Measurements from ENCODE around the gene LPIN2.

LPIN2 gene

GRCh38 chr18:3058328-3059191, 45.6 kb upstream of the LPIN2 start:
- no peak for DNase-seq (ENCODE audit: low read depth)
- TF ChIP-seq MAX (IDR thresholded peaks at IDR 0.05; ENCODE audit: low read depth, low read length), result no peak
- H3K4me3 ChIP-seq (ENCODE audit: low read depth, low read length), result no peak overlapping the region

GRCh38 chr18:3057526-3057925, 44.6 kb upstream of the LPIN2 start:
- TF ChIP-seq MAX (IDR thresholded peaks at IDR 0.05; ENCODE audit: low read depth, low read length) (no peak), CTCF (IDR thresholded peaks at IDR 0.05; ENCODE audit: low read depth, low read length) (no peak), MYC (IDR thresholded peaks at IDR 0.05; ENCODE audit: low read depth, low read length) (no peak), POLR2A (IDR thresholded peaks at IDR 0.05; ENCODE audit: extremely low read depth, insufficient read length) (no peak)
- no peak for DNase-seq (ENCODE audit: low read depth)
- H3K4me3 ChIP-seq (ENCODE audit: low read depth, low read length), result no peak overlapping the region

GRCh38 chr18:3056311-3056710, 43.4 kb upstream of the LPIN2 start:
- H3K4me3 ChIP-seq (ENCODE audit: low read depth, low read length), result no peak overlapping the region
- no peak for DNase-seq (ENCODE audit: low read depth)
- TF ChIP-seq CTCF (IDR thresholded peaks at IDR 0.05; ENCODE audit: low read depth, low read length), result no peak
- no peak for TF ChIP-seq POLR2A (IDR thresholded peaks at IDR 0.05; ENCODE audit: extremely low read depth, insufficient read length)
- no peak for TF ChIP-seq MYC (IDR thresholded peaks at IDR 0.05; ENCODE audit: low read depth, low read length)
- no peak for TF ChIP-seq MAX (IDR thresholded peaks at IDR 0.05; ENCODE audit: low read depth, low read length)

GRCh38 chr18:3055816-3056215, 42.9 kb upstream of the LPIN2 start:
- no peak for DNase-seq (ENCODE audit: low read depth)
- TF ChIP-seq MAX (IDR thresholded peaks at IDR 0.05; ENCODE audit: low read depth, low read length), result no peak
- TF ChIP-seq POLR2A (IDR thresholded peaks at IDR 0.05; ENCODE audit: extremely low read depth, insufficient read length), result no peak
- TF ChIP-seq CTCF (IDR thresholded peaks at IDR 0.05; ENCODE audit: low read depth, low read length), result no peak
- no peak for TF ChIP-seq MYC (IDR thresholded peaks at IDR 0.05; ENCODE audit: low read depth, low read length)
- H3K4me3 ChIP-seq (ENCODE audit: low read depth, low read length), result no peak overlapping the region

- H3K4me3 ChIP-seq (ENCODE audit: low read depth, low read length), result no peak overlapping the region
- no peak for TF ChIP-seq CTCF (IDR thresholded peaks at IDR 0.05; ENCODE audit: low read depth, low read length)
- TF ChIP-seq POLR2A (IDR thresholded peaks at IDR 0.05; ENCODE audit: extremely low read depth, insufficient read length), result no peak
- no peak for TF ChIP-seq MYC (IDR thresholded peaks at IDR 0.05; ENCODE audit: low read depth, low read length)
- no peak for TF ChIP-seq MAX (IDR thresholded peaks at IDR 0.05; ENCODE audit: low read depth, low read length)
- no peak for DNase-seq (ENCODE audit: low read depth)
Observed at GRCh38 chr18:3055186-3055728, 42.3 kb upstream of the LPIN2 start.

GRCh38 chr18:3054780-3055179, 41.8 kb upstream of the LPIN2 start:
- DNase-seq (ENCODE audit: low read depth), result no peak
- no peak for TF ChIP-seq CTCF (IDR thresholded peaks at IDR 0.05; ENCODE audit: low read depth, low read length)
- no peak for TF ChIP-seq MYC (IDR thresholded peaks at IDR 0.05; ENCODE audit: low read depth, low read length)
- TF ChIP-seq POLR2A (IDR thresholded peaks at IDR 0.05; ENCODE audit: extremely low read depth, insufficient read length), result no peak
- TF ChIP-seq MAX (IDR thresholded peaks at IDR 0.05; ENCODE audit: low read depth, low read length), result no peak
- H3K4me3 ChIP-seq (ENCODE audit: low read depth, low read length), result no peak overlapping the region
